ENCODE data around the gene SLC2A6.

SLC2A6 gene

DNA sequence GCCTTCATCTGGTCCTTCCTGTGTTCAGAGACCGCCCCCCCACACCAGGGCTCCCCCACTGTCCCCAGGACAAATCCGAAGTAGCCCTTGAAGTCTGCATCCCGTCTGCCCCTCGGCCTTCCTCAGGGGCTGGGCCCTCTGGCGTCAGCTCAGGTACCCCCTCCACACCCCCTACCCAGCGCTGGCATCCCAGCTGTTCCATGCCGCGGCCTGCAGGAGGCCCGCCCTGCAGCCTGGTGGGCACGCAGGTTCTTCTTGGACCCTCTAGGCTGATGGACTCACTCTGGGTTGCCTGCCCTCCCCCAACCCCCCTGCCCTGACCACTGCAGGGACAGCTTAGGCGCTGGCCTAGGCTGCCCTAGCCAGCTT is 6.6 kb downstream of the SLC2A6 start:
- no peak for TF ChIP-seq ZNF274 (IDR thresholded peaks at IDR 0.05; ENCODE audit: low read depth, low read length)
- H3K4me3 ChIP-seq (ENCODE audit: low read length): no peak overlapping the region

DNA sequence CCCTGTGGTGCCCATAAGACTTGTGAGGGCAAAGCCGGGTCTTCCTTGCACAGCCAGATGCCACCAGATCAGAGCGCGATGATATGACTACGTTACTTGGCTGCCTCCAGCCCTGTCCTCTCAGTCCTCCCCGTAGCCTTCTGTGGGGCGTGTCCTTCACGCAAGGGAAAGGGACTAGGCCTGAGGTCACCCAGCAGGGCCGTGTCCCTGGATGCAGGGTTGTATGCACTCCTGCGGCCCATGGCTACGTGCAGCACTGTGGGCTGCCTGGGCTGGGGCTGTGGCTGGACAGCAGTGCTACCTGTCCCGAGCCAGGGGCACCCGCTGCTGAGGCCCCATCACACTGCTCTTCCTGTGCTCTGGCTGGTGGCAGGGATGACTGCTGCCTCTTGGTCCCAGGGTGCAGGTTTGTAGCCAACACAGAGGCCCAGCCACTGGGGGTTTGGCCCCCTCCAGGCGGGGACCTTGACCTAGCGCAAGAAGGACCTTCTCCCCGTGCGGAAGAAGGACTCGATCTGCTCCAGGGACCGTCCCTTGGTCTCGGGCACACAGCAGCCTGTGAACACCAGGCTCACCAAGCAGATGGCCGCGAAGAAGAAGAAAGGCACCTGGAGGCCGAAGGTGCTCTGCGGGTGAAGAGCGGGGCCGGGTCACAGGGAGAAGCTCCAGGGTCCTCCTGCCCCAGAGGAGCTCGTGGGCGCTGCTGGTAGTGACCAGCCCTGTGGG is 7.2 kb downstream of the SLC2A6 start:
- no peak for TF ChIP-seq ZNF274 (IDR thresholded peaks at IDR 0.05; ENCODE audit: low read depth, low read length)
- H3K4me3 ChIP-seq (ENCODE audit: low read length): no peak overlapping the region

DNA sequence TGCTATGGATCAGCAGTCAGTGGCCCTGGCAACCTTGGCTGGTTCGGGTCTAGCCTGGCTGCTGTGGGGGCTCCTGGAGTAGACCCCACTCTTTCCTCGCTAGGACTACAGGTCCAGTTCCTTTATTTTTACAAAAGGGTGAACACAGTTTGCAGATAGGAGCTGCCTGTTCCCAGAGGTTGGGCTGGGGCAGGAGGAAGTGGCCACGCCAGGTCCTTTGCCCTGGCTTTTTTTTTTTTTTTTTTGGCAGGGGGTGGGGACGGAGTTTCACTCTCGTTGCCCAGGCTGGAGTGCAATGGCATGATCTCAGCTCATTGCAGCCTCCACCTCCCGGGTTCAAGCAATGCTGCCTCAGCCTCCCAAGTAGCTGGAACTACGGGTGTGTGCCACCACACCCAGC is 7.9 kb downstream of the SLC2A6 start:
- no peak for TF ChIP-seq ZNF274 (IDR thresholded peaks at IDR 0.05; ENCODE audit: low read depth, low read length)
- H3K4me3 ChIP-seq (ENCODE audit: low read length): no peak overlapping the region

DNA sequence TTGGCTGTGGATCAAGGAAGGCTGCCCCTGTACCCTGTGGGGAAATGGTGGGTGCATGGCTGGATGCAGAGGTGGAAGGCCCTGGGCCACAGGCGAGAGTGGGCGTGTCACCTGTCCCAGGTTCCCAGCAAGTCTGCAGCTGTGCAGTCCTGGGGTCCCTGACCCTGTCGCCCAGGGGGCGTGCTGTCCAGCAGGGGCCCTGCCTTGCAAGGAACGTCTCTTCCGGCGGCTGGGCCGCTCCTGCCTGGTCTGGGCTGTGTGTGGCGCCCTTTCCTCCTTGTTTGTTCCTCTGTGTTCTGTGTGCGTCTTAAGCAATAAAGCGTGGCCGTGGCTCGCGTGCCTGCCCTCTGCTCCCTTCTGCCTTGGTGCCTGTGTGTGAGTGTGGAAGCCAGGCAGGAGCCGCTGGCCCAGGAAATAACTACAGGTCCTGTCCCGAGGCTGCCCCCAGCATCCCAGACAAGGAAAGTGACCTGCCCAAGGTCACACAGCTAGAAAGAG is 8.4 kb downstream of the SLC2A6 start:
- H3K4me3 ChIP-seq (ENCODE audit: low read length): no peak overlapping the region
- TF ChIP-seq ZNF274 (IDR thresholded peaks at IDR 0.05; ENCODE audit: low read depth, low read length): no peak

DNA sequence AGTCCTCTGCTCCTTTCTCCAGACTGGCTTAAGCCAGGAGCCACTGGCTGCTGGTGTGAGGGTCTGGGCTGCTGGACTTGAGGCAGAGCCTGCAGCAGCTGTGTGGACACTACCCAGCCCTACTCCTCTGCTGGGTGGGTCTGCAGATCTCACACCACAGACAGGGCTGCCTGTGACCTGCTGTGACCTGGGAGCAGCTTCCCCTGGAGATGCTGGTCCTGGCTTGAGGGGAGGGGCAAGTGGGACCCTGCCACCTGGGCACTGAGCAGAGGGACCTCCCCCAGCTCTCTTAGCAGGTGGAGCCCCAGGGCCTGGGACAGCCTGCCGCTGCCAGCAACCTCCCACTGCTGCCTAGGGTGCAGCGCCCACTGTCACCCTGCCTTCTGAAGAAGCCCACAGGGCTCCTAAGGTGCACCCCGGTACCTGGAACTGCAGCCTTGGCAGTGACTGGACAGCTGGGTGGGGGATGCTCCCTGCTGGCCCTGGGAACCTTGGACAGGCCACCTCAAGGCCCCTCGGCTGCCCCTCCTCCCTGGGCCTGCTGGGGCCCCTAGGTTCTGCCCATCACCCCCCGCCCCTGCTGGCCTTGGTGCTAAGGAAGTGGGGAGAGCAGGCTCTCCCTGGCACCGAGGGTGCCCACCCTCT is 10.0 kb downstream of the SLC2A6 start:
- TF ChIP-seq ZNF274 (IDR thresholded peaks at IDR 0.05; ENCODE audit: low read depth, low read length): no peak
- no peak overlapping the region for H3K4me3 ChIP-seq (ENCODE audit: low read length)

DNA sequence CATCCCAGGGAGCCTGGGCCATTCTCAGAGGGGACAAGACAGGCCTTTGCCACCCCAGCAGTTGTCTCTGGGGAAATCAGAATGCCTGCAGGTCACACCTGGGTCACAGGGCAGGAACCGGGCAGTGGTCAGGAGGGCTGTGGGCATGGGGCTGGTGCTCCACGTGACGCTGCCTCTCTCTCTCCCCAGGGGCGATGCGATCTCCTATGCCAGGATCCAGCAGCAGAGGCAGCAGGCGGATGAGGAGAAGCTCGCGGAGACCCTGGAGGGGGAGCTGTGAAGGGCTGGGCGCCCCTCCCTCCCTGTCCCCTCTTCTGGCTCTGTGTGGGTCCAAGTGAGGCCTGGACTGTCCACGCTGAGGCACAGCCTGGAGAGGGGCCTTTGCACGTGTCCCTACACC is 10.5 kb downstream of the SLC2A6 start:
- H3K4me3 ChIP-seq (ENCODE audit: low read length): no peak overlapping the region

DNA sequence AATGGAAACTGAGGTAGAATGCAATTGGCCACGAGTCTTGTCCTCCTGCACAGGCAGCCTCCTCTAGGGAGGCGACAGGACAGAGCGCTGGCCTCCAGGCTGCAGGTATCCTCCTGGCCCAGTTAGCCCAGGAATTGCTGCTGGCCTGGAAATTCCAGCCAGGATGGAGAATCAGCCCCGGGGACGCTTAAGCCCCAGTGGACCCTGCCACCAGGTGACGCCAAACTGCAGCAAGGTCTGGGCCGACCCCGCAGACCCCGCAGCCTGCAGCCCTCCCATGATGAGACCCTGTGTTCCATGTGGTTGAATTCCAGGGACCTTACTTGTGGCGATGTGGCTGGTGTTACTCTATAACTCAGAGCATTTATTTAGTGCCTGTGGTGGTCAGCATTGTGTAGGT is 11.8 kb downstream of the SLC2A6 start:
- TF ChIP-seq ZNF274 (IDR thresholded peaks at IDR 0.05; ENCODE audit: low read depth, low read length): no peak
- no peak overlapping the region for H3K4me3 ChIP-seq (ENCODE audit: low read length)

More for the DNA sequence above, 10.5 kb downstream of the SLC2A6 start:
- no peak for TF ChIP-seq ZNF274 (IDR thresholded peaks at IDR 0.05; ENCODE audit: low read depth, low read length)

DNA sequence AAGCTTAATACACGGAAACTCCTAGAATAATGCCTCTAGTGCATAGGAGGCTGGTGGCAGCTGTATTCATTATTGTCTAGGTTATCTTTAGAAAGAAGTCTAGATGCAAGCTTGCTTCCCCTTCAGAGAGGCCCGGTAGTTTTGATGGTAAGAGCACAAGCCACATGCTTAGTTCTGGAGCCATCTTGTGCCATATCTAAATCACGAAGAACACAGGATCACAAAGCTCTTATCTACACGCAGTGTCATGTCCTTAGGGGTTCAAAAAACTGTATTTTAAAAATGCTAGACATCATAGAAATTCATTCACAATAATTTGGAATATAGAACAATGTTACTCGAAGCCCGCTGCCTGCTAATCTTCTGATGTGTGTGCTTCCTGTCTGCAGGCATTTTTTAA is 12.9 kb downstream of the SLC2A6 start:
- H3K4me3 ChIP-seq (ENCODE audit: low read length): no peak overlapping the region
- no peak for TF ChIP-seq ZNF274 (IDR thresholded peaks at IDR 0.05; ENCODE audit: low read depth, low read length)

DNA sequence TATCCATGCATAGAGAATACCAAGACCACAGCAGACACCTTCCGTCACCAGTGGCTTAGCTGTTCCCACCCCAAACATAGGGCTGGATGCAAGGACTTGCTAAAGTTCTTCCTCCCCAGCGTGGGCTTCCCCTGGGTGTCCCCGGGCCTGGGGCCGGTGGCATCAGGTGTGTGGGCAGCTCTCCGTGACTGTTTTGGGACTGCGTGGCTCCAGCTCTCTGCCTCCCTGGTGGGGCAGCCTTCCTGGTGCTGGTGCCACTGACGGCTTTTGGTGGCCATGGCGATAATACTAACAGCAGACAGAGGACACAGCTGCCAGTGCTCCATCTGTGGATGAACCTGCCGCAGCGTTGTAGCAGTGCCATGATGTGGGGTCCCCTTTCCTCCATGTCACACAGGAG is 14.3 kb downstream of the SLC2A6 start:
- H3K4me3 ChIP-seq (ENCODE audit: low read length): no peak overlapping the region
- no peak for TF ChIP-seq ZNF274 (IDR thresholded peaks at IDR 0.05; ENCODE audit: low read depth, low read length)

DNA sequence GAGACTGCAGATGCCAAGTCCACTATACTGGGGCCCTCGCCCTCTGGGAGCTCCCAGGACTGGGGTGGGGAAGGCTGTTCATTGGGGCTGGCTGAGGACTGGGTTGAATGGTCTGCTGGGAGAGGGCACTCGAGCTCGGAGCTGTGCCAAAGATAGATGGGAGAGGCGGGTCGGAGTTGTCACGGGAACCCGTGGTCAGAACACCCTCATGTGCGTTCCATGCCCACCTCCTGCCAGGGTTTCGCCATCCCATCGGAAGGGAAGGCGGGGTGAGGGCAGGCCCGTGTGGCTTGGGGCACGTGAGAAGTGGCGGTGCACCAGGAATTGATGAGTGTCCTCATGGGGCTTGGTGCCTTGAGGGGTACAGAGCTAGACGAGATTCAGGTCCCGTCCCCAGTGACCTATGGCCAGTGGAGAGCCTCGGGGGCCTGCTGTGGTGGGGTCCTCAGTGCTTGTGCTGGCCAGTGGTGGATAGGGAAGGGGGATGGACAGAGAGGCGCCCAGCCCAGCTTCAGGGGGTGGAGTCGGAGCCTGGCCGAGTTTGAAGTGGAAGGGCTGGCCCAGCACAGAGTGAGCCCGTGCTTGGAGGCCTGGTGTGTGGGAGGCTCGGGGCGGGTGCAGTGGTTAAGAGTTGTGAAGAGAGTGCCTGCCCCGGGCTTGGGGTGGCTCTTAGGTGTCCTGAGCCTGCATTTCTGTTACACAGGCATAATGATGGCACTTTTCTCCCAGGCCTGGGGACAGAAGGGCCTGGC is 14.9 kb downstream of the SLC2A6 start:
- H3K4me3 ChIP-seq (ENCODE audit: low read length): no peak overlapping the region

DNA sequence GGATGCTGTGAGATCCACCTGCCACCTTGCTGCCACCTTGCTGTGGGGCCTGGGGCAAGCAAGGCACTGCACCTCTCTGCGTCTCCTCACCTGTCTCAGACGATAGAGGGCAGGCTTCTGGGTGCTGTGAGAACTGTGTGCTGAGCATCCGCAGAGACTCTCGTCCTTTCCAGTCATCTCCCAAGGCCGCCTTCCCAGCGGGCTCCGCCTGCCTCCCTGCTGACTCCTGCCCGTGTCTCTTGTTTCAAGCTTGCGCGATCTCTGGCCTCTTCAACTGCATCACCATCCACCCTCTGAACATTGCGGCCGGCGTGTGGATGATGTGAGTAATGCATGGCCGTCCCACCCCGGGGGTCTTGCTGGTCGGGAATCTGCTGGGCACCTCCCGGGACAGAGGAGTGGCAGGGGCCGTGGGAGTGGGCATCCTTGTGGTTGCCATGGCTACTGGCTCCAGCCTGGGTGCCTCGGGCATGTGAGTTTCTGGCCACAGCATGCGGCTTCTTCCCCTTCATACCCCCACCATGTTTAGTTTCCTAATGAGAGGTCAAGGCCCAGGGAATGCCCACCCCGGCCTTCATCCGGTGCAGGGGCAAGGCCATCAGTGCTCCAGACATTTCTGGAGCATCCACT is 15.6 kb downstream of the SLC2A6 start:
- no peak overlapping the region for H3K4me3 ChIP-seq (ENCODE audit: low read length)
- TF ChIP-seq ZNF274 (IDR thresholded peaks at IDR 0.05; ENCODE audit: low read depth, low read length): no peak

More for the DNA sequence above, 14.9 kb downstream of the SLC2A6 start:
- TF ChIP-seq ZNF274 (IDR thresholded peaks at IDR 0.05; ENCODE audit: low read depth, low read length): no peak

DNA sequence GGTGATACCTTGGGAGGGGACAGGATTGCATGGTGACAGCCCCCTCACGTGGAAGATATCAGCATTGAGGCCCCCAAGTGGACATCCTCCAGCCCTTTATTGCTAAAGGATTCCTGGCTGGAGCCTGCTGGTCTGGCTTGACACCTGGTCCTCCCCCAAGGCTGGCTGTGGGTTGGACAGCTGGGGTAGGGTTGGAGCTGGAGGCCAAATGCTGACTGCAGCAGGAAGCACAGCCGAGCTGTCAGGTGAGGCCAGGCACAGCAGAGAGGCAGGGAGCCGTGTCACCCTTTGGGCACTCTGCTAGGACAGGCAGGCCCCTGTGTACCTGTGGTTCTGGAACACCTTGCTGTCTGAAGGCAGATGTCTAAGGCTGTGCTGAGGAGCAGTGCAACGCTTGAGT is 16.9 kb downstream of the SLC2A6 start:
- no peak overlapping the region for H3K4me3 ChIP-seq (ENCODE audit: low read length)
- no peak for TF ChIP-seq ZNF274 (IDR thresholded peaks at IDR 0.05; ENCODE audit: low read depth, low read length)

DNA sequence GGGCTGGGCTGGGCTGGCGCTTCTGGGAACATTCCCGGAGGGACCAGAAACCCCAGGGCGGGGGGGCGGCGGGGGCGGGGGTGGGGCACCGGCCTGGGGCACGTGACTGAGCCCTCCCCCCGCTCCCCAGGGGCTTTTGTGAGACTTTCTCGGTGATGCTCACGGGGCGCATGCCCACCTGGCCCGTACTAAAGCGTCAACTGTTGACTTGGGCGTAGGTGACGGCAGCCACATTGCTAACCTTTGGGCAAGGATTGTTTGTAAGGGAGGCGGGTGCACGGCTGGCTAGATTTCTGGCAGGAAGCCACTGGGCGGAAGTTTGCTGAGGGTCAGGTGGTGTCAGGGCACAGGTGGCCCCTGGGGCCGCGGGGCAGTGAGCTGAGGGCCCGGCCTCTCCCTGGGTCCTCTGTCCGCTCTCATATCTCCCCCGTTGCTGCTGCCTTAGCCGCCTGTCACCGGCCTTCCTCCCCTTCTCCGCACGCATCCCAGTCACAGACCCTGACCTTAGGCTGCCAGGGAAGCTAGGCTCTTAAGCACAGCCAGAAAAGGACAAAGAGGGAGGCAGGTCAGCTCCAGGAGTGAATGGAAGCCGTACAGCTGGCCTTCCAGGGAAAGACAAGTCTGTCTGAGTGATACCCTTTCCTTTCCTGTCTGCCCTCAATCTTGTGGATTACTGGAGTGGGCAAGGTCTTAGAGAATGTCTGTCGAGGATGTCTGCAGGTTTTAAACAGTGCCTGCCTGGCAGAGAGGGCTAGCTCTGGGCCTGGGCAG is 18.3 kb downstream of the SLC2A6 start:
- no peak for TF ChIP-seq ZNF274 (IDR thresholded peaks at IDR 0.05; ENCODE audit: low read depth, low read length)
- peak overlapping the region; percentile 74; the same call in 1 of the 2 replicates for H3K4me3 ChIP-seq (ENCODE audit: low read length)
